GM21825 (cell line): ENCODE measurements around the gene SEC24D.
A peak's percentile ranks its signal among the peaks of the same experiment; 100 is the strongest.

Experiments
- ATAC-seq: cut with Tn5 transposase; IDR thresholded peaks from one replicate; pipeline ENCODE4 v1.9.1; 2021; ENCODE audit warnings: mild to moderate bottlenecking, moderate library complexity; ENCODE audit not compliant: unreplicated experiment

The SEC24D gene

DNA sequence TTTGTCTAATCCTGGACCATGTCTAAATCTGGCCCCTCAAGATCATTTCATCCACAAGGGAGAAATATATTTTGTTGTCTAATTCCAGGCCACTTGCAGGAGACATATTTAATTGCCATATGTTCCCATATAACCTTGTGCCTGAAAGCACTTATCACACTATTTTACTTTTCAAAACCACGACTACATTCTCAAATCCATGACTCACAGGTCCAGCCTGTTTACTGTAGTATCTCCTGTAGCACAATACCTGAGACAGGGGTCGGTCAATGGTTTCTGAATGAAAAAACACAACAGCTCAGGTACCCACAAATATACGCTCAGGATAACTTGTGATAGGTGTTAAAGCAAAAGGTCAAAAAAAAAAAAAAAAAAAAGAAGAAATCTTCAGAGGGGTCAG, 60.9 kb downstream of the SEC24D start:
- no peak for ATAC-seq

DNA sequence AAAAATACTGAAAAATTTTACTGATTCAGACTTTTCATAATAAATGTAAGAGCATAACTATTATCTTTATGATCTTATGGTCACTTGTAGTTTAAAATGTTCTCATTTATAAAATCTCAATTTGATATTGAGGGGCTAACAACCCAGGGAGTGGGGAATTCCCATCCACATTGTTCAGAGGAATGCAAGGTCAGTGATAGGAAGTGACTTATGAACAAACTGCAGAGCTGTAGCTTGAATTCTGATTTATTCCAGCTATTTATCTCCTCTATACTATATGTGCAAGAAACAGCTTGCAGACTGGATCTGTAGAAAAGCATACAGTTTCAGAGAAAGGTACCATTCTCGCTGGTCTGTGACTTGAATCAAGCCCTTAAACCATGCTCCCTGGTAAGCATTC, 61.6 kb downstream of the SEC24D start:
- ATAC-seq = no peak

DNA sequence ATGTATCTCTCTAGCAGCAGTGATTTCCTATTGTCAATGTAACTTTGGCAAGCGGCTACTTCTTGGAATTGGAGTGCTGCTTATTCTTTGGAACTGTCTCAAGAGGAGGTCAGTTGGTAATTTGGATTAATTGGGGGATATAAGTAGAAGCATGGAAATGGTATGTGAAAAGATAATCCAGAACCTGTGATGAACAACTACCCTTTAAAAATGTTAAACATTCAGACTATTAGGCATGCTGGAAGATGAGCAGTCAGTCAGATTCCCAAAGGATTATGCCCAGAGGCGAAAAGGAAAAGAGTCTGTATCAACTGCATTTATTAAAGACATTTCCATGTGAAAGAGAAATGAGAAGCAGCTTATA, 62.5 kb downstream of the SEC24D start:
- no peak for ATAC-seq

DNA sequence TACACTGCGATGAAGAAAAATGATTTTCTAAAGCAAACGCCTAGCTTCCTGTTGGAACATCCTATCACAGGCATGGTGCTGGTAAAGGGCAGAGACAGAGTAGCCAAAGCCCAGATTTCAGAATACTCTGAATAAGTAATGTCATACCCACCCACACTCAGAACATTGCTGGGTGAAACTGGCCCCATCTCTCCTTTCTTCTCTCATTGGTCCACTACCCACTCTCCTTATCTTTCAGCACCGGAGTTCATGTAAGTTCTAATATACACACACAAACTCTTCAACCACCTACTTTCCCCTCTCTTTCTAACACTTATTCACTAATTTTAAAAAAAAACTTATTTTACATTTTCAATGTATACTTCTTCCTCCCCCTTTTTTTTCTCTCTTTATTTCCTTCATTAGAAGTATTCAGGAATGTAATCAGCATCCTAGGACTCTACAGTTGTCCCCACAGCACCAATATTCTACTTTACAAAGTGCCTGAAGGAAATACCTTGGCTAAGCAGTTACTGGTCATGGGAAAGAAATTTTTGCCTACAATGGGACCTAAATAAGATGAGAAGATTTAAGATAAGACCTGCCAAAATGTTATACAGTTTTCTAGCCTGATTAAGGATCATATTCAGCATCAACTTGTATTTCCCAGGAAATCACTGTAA, 63.0 kb downstream of the SEC24D start:
- ATAC-seq = no peak

DNA sequence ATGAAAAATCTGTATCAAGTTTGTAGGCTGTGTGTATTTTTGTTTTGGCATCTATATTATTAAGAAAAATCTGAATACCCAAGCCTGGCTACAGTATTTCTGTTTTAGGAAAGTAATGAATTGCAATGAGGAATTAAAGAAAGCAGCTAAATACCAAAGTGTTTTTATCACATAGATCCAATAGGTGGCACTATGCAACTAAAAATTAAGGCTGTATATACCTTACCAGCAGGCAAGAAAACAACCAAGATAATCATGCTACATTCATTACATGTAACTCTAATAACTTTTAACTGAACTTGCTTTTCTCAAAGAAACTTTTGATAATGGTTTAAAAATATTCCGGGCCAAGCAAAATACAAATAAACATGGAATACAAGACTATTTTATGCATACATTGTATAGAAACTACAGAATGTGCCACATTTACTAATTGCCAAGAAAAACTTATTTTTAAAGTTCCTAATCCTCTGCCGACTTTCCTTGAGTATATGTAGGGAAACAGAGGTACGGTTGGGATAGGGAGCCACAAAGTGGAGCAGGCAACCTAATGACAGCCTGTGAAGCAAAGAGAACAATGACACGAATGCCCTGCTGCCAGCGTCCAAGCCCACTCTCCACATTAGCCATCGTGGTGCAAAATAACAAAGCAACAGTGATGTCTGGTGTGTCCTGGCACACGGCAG, 63.7 kb downstream of the SEC24D start:
- ATAC-seq = no peak

DNA sequence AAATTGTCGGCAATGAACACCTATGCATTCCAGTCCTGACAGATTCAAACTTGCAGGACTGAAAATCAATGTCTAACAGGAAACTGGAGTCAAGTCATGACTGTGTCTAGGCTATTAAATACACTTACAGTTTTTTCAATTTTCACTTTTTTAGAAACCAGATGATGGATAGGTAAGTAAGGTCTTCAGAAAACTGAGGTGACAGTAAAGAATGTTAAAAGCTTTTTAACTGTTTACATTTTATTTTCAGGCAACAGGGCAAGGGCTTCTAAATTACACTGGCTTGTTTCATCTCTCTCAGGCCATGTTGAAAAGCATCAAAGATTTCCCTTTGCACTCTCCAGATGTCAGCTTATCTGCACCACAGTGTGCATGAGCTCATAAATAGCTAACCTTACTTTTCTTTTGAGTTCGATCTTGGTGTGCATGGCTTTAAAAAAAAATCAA, 65.2 kb downstream of the SEC24D start:
- ATAC-seq = no peak

DNA sequence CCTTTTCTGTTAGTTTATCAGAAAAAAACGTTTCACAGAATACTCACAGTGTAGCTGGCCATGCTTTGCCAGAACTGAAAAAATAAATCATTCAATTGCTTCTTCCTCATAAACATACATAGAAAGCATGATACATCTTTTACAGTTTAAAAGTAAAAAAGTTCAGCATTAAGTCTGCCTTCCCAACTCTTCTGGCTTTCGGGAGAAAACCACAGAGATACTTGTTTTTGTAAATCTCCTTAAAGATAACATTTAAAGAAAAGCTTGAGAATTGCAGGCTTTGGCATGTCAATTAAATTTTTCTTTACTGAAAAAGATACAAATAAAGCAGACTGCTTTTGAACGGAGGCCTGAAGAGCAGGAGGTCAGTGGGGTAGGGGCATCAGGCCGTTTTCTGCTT, 66.8 kb downstream of the SEC24D start:
- ATAC-seq = no peak

DNA sequence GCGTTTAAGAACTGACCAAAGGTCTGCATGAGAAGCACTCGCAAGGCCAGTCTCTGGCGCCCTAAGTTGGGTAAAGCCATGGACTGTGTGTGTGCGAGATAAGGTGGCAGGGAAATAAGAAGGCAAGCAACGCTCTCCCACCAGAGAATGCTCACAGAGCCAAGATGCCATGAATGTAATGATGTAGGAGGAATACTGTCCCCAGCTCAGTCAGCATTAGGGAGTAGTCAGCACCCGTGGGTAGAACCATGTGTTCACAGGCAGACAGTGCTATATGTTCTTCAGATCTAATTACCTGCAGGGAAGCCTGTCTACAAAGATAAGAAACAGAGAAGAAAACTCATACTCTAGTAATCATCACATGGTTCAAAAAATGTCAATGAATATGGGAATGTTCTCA, 68.8 kb downstream of the SEC24D start:
- ATAC-seq = no peak

DNA sequence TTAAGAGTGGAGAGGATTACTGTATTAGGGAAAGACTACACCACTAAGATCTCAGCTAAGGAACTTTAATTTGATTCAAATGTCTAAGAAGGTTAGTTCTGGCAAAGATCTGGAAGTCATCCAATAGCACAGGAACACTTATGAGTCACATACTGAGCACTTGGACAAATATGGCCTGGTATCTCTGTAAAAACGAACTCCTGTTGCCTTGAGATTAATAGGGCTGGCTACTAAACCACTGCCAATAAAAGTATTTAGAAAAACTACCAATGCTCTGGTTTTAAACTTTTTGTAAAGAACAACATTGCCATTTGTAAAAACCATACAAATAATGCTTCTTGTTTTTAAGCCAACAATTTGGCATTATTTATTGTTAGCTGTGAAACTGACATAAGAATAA, 70.5 kb downstream of the SEC24D start:
- no peak for ATAC-seq

DNA sequence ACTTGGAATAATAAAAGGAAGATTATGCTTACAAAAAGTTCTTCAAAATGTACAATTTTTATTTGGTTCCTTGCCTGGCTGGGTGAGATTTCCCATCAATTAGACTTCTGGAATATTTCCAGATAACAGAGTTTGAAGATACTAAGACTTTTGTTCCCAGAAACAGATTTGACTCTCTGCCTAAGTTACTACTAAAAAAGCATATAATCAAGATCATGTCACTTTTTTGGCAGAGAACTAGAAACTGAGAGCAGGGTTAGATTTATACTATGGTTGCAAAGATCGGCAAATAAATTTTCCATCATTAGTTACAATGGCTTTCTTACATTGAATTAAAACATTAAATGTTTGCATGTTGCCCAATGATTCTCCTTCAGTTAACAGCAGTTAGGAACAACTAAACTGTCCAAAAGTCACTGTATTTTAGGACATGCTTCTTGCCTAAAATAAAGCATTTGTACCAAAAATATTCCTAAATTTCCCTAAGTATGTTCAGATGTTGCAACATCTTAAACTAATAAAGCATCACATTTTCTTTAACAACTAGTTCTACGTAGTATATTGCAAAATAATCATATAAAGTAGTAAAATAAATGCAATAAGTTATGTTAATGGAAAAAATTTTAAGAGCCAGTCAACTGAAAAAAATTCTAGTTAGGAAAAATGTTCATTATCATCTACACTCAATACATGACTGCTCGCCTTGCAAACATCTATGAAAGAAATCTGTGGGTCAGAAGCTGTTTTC, 73.0 kb downstream of the SEC24D start:
- ATAC-seq = no peak

DNA sequence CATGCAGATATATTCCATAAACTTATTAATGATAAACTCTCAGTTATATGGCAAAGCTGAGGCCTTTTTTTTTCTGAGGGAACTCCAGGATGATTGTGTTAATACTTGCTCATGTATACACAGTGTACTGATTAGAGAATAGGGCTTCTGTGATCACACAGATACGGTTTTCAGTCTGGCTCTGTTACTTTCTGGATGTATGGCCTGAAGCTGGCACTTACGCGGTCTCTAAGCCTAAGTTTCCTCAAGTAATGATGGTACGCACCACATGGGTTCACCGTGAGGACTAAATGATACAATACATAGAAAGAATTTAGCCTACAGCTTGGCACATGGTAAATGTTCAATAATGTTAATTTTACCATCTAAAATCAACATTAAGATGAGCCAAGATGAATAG, 73.8 kb downstream of the SEC24D start:
- no peak for ATAC-seq

DNA sequence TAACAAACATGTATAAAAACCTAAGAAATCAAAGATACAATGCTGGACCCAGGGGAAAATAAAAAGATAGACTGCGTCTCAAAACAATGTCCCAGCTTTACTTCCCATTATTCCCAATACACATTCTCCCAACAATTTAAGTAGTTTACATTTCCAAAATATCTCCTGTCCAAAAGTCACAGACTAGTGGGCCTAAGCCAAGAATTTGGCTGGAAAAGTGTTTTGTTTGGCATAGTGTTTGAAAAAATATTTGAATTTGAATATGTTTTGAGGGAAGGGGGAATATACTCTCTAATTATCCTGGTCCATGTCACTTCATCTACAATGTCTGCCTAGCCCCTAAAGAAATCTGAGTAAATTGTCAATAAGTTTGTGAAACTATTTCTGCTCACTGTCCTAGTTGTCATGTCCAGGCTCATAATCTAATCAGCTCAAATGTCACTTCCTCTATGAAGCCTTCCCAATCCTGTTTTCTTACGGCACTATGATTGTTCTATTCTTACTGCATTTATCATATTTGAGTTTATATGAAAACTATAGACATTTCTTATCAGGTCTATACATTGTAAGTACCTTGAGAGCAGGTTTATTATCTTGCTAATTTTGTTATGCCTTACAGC, 74.4 kb downstream of the SEC24D start:
- no peak for ATAC-seq

DNA sequence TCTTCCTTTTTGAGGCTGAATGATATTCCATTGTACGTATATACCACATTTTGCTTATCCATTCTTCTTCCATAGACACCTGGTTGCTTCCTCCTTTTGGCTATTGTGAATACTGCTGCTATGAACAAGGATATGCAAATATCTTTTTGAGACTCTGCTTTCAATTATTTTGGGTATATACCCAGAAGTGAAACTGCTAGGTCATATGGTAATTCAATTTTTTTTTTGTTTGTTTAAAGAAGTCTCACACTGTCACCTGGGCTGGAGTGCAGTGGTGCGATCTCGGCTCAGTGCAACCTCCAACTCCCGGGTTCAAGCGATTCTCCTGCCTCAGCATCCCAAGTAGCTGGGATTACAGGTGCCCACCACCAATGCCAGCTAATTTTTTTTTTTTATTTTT, 75.4 kb downstream of the SEC24D start:
- ATAC-seq = peak; percentile 97

DNA sequence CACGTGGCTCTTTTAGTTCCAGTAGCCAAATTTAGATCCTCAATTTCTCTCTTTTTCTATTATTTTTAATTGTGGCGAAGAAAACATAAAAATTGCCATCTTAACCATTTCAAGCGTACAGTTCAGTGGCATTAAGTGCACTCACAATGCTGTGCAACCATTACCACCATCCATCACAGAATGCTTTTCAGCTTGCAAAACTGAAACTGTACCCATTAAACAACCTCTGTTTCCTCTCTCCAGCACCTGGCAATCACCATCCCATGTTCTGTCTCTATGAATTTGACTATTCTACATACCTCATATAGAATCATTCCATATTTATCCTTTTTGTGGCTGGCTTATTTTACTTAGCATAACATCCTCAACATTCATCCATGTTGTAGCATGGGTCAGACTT, 75.8 kb downstream of the SEC24D start:
- ATAC-seq = peak; percentile 37

DNA sequence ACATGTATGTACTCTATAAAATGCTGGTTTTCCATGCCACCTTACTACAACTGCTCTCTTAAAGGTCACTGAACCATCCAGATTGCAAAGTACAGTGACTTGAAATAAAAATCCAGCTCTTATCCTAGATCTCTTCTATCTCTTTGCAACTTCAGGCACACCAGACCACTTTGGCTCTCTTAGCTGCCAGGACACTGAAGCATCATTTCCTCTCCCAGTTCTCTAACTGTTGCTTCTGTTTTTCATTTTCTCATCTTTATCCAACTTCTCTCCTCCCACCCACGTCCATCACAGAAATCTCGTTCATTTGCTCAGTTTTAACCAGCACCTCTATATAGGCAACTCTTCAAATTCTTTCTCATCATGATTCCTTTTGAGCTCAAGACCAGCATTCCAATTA, 76.4 kb downstream of the SEC24D start:
- ATAC-seq = no peak

DNA sequence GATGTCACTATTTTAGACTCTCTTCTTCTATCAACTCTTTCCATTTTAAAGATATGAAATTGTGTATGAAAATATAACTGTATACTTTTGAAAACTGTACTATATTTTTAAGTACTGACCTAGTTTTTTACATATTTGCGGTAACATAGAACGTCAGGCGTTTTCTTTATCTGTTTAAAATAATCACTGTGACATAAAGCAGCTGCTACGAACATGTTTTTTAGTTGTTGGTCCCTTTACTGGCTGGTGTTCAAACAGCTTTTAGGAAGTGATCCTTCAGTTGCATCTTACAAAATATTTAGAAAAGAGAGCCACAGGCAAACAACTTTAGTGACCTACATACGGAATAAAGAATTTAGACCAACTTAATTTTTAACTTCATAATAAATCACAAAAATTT, 77.6 kb downstream of the SEC24D start:
- no peak for ATAC-seq

DNA sequence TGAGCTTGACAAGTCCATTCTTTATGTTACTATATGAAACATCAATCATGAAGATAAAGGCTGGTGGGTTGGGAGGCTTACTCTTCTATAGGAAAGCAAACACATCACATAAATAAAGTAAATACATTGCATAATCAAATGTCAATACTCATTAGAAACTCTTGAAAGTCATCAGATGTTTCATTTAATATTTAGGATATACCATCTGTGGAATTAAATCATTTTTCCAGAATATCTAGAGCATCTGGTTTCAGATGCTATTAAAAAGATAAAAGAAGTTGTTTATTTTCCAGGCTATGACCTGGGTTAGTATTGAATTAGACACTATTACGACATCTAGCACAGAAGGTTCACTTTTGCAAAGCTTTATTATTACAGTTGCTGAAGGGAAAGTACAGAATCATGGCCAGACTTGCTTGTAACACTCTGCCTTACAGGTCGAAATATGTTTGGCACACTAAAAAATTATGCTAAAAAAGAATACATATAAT, 78.1 kb downstream of the SEC24D start:
- no peak for ATAC-seq

DNA sequence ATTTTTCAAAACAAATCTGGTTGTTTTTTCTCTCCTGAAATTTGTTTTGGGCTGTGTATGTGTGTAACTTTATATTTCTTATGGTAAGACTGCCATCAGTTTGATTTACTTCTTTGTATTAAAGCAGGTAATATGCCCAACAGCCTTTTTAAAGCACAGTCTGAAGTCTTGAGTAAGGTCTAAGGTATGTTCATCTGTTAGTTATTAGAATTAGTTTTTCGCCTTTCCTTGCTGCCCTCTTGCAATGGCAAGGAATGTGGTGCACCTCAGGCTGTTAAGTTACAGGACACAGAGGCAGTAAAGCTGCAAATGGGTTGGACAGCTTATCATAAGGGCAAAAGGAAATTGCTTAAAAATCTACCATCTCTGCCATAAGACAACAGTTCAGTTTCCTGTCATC, 79.0 kb downstream of the SEC24D start:
- no peak for ATAC-seq

DNA sequence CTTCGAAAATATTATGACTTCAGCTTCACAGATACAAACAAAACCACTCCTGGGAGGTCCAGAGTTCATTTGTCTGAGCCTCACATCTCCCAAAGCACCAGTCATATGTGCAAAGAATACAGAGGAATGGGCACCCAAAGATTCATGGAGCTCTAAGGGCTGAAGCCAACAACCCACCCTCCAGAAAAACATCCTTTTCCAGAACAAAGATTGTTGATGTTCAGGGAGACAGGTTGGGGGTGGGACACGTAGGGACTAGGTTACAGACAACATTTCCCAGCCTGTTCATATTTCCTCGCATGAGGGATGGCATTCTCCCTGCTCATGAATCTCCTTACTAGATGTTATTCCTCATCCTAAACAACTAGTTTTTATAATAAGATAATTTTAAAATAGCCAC, 79.5 kb downstream of the SEC24D start:
- ATAC-seq = no peak

DNA sequence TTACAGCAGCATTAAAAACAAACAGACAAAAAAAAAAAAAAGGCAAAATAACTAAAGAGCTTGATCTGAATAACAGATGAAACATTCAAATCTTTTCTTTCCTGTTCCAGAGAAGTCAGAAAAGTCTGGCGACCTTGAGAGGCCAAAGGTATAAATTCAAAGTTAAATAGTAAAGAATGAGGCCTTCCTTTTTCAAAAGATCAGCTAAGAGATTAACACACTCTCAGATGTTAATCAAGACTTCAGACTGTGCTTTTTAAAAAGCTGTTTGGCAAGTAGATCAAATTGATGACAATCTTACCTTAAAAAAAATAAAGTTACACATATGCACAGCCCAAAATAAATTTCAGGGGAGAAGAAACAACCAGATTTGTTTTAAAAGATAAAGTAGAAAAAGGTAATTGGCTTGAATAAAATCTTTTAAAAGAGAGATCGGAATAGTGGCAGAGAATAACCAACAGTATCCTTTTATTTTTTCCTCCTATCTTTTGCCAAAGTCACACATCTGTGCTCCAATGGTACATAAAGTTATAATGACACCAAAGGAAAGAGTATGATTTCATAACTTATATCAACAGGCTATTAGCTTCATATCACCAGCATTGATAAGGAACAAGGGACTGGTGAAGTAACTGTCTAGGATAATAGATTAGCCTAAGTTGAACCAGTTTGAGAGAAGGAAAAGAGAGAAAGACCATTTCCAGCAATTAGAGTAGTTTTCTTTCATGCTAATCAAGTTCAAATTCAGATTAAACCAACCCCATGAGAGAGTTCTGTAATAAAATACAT, 80.3 kb downstream of the SEC24D start:
- ATAC-seq = no peak

DNA sequence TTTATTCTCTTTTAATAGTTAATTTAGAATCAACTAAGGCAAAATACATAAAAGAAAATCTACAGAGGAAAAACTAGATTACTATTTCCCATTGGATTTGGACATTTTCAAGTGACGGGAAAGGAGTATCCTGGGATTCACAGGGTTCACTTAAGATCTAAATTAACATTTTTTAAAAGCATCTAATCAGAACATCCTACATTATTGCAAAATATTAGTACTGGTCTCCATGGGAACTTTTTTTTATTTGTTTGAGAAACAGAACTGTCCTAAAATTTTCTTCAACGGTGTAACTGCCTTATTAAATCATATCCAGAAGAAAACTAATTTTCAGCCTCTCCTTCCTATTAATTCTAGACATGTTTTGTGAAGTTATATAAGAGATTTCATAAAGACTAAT, 81.0 kb downstream of the SEC24D start:
- no peak for ATAC-seq
